HepG2 (cell line): ENCODE data around the gene CIB2. TPM values are rescaled to one million over a fixed set of nuclear protein-coding genes. Genes with fewer than 3 reads are reported as not detected.

Experiments used
- HMGA1 ChIP-seq: sonication (generic); formaldehyde crosslinking; conservative IDR thresholded peaks from 2 replicates; pipeline ENCODE4 v1.4.0; 2020; ENCODE audit warnings: missing genetic modification reagents
- IKZF4 ChIP-seq: sonication (generic); formaldehyde crosslinking; IDR thresholded peaks from 2 replicates; pipeline ENCODE4 v1.5.1; 2020; ENCODE audit warnings: borderline replicate concordance, mild to moderate bottlenecking, low read depth, missing genetic modification reagents; ENCODE audit errors: not compliant biosample characterization
- KLF9 ChIP-seq: IDR thresholded peaks from 2 replicates; pipeline ENCODE4 v1.6.1; 2016; ENCODE audit warnings: low read depth
- LCORL ChIP-seq, 2 experiments: fragments of 450-650 bp in 1 of 2; sonication (generic) in 1 of 2; formaldehyde crosslinking in 1 of 2; IDR thresholded peaks; 2 replicates each; pipeline versions ENCODE4 v1.5.0 to v1.6.1; 2017 to 2020; ENCODE audit warnings: antibody characterized with exemption in 1 of 2, missing genetic modification reagents in 1 of 2
- MXI1 ChIP-seq: IDR thresholded peaks from 3 replicates; pipeline ENCODE4 v1.6.1; 2012; ENCODE audit warnings: low read depth, low read length, inconsistent platforms, borderline replicate concordance
- SALL1 ChIP-seq: sonication (generic); formaldehyde crosslinking; IDR thresholded peaks from 2 replicates; pipeline ENCODE4 v1.8.0; 2022; ENCODE audit warnings: mild to moderate bottlenecking, missing genetic modification reagents
- SNAPC2 ChIP-seq: sonication (generic); formaldehyde crosslinking; IDR thresholded peaks from 2 replicates; pipeline ENCODE4 v1.8.1; 2022; ENCODE audit warnings: mild to moderate bottlenecking, missing genetic modification reagents
- STAG1 ChIP-seq: sonication (generic); formaldehyde crosslinking; IDR thresholded peaks from 2 replicates; pipeline ENCODE4 v1.4.0; 2020; ENCODE audit warnings: missing genetic modification reagents
- TAF1 ChIP-seq: sonication (generic); formaldehyde crosslinking; IDR thresholded peaks from 2 replicates; pipeline ENCODE4 v1.4.0; 2020; ENCODE audit warnings: missing genetic modification reagents
- TRIM24 ChIP-seq: sonication (generic); formaldehyde crosslinking; IDR thresholded peaks from 2 replicates; pipeline ENCODE4 v1.8.0; 2022; ENCODE audit warnings: mild to moderate bottlenecking, missing genetic modification reagents
- ZMYM3 ChIP-seq: sonication (generic); formaldehyde crosslinking; IDR thresholded peaks from 2 replicates; pipeline ENCODE4 v1.5.1; 2020; ENCODE audit warnings: mild to moderate bottlenecking, missing genetic modification reagents
- ZNF3 ChIP-seq: IDR thresholded peaks from 2 replicates; pipeline ENCODE4 v1.7.0; 2017; ENCODE audit warnings: inconsistent platforms
- ZNF446 ChIP-seq: sonication (generic); formaldehyde crosslinking; IDR thresholded peaks from 2 replicates; pipeline ENCODE4 v1.5.0; 2020; ENCODE audit warnings: mild to moderate bottlenecking, missing genetic modification reagents
- ZNF570 ChIP-seq: sonication (generic); formaldehyde crosslinking; IDR thresholded peaks from 2 replicates; pipeline ENCODE4 v1.4.0; 2020; ENCODE audit warnings: mild to moderate bottlenecking, missing genetic modification reagents, borderline replicate concordance
- ZNF644 ChIP-seq: IDR thresholded peaks from 2 replicates; pipeline ENCODE4 v1.6.1; 2016; ENCODE audit warnings: low read depth
- ZNF737 ChIP-seq: sonication (generic); formaldehyde crosslinking; IDR thresholded peaks from 2 replicates; pipeline ENCODE4 v1.5.0; 2020; ENCODE audit warnings: missing genetic modification reagents, mild to moderate bottlenecking, borderline replicate concordance
- polyA plus RNA-seq, 8 experiments: library from polyadenylated mRNA; depleted of rRNA in 3 of 8; stranded (reverse) in 7 of 8; unstranded in 1 of 8; fragments of >200 nt; fragmentation: Illumina TruSeq in 4 of 8; extraction: Trizol in 4 of 8; gene quantifications; 2 replicates each; pipeline versions ENCODE4 v1.2.1 to v1.2.3, GENCODE V29; 2011 to 2016; ENCODE audit warnings: low read depth in 4 of 8, missing spikeins in 1 of 8, mixed read lengths in 1 of 8; ENCODE audit not compliant: insufficient read depth in 1 of 8
- total RNA-seq, 5 experiments: library from RNA; depleted of rRNA; stranded (reverse); fragments of >200 nt; fragmentation: Illumina TruSeq; extraction: Trizol; gene quantifications; 2 replicates each; pipeline ENCODE4 v1.2.3, GENCODE V29; 2016; ENCODE audit warnings: low read depth in 1 of 5
- TF ChIP-seq, protein P1 (sequence below): sonication (generic); formaldehyde crosslinking; IDR thresholded peaks from 2 replicates; pipeline ENCODE4 v1.4.0; 2020; ENCODE audit warnings: mild to moderate bottlenecking, missing genetic modification reagents, borderline replicate concordance
- TF ChIP-seq, protein P2 (sequence below): IDR thresholded peaks from 2 replicates; pipeline ENCODE4 v1.6.1; 2016; ENCODE audit warnings: low read depth, borderline replicate concordance
- TF ChIP-seq, protein P3 (sequence below): sonication (generic); formaldehyde crosslinking; IDR thresholded peaks from 2 replicates; pipeline ENCODE4 v1.4.0; 2020; ENCODE audit warnings: missing genetic modification reagents
- TF ChIP-seq, protein P4 (sequence below): sonication (generic); formaldehyde crosslinking; IDR thresholded peaks from 2 replicates; pipeline ENCODE4 v1.4.0; 2020; ENCODE audit warnings: missing genetic modification reagents, mild to moderate bottlenecking, borderline replicate concordance
- TF ChIP-seq, protein P5 (sequence below): fragments of 450-650 bp; IDR thresholded peaks from 2 replicates; pipeline ENCODE4 v1.6.1; 2017

CIB2 gene
- total and polyA plus RNA-seq, 2 of the 13 experiments (the other 11 are each of a cell fraction or from before 2014, with no cell fraction given) = 1.4 to 1.5 TPM

DNA sequence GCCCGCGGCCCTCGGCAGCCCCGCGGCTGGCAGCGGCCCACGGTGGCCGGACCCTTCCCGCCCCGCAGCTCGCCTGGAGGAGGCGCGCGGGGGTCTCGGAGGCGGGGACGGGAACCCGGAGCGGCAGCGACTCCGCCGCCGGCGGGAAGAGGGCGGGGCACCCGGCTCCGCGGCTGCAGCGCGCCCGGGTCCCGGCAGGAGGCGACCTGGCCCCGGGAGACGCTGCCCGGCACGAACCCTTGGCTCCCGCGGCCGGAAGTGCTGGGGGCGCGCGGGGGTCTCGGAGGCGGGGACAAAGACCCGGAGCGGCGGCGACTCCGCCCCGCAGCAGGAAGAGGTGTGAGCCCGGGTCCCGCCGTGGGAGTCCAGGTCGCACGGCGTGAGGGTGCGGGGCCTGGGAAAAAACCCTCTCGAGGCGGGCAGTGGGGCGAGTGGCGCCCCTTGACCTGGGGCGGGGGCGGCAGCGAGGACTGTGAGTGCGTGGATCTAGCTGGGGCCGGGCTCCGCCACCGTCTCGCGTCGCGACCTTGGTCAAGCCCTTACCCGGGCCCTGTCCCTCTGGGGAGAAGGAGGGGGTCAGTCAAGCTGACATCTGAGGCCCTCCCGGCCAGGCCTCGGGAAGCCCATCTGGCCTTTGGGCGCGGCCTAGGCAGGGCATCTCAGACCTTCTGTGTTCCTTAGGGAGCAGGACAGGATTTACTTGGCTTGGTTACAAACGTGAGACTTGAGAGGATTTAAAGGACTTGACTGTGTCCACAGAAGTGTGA, at the start of gene CIB2 (continued):
- TF ChIP-seq, protein P1, sequence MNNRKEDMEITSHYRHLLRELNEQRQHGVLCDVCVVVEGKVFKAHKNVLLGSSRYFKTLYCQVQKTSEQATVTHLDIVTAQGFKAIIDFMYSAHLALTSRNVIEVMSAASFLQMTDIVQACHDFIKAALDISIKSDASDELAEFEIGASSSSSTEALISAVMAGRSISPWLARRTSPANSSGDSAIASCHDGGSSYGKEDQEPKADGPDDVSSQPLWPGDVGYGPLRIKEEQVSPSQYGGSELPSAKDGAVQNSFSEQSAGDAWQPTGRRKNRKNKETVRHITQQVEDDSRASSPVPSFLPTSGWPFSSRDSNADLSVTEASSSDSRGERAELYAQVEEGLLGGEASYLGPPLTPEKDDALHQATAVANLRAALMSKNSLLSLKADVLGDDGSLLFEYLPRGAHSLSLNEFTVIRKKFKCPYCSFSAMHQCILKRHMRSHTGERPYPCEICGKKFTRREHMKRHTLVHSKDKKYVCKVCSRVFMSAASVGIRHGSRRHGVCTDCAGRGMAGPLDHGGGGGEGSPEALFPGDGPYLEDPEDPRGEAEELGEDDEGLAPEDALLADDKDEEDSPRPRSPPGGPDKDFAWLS (CRISPR knock-in tag) = no peak
- no peak for TF ChIP-seq ZNF3 (CRISPR knock-in tag)
- TF ChIP-seq ZMYM3 (CRISPR knock-in tag) = 0 out of 2 replicates have a peak, but pooled peaks have one; percentile 34
- TF ChIP-seq KLF9 (CRISPR knock-in tag) = no peak
- TF ChIP-seq ZNF644 (CRISPR knock-in tag) = no peak
- peak; percentile 64 for TF ChIP-seq STAG1
- peak; percentile 60 for TF ChIP-seq SALL1 (CRISPR knock-in tag)
- no peak for TF ChIP-seq ZNF570 (CRISPR knock-in tag)
- peak; percentile 20; the same call in 1 of the 2 replicates for TF ChIP-seq SNAPC2 (CRISPR knock-in tag)
- TF ChIP-seq IKZF4 (CRISPR knock-in tag) = peak; percentile 54
- peak; percentile 44; the same call in 1 of the 2 replicates for TF ChIP-seq TAF1 (CRISPR knock-in tag)
- no peak for TF ChIP-seq LCORL (IDR thresholded peaks at IDR 0.05)
- TF ChIP-seq LCORL (CRISPR knock-in tag; IDR thresholded peaks at IDR 0.05) = 0 out of 2 replicates have a peak, but pooled peaks have one; percentile 22
- TF ChIP-seq, protein P2, sequence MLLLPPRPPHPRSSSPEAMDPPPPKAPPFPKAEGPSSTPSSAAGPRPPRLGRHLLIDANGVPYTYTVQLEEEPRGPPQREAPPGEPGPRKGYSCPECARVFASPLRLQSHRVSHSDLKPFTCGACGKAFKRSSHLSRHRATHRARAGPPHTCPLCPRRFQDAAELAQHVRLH = peak; percentile 70
- no peak for TF ChIP-seq ZNF737
- no peak for TF ChIP-seq HMGA1
- peak; percentile 52; the same call in 1 of the 2 replicates for TF ChIP-seq ZNF446
- TF ChIP-seq, protein P3, sequence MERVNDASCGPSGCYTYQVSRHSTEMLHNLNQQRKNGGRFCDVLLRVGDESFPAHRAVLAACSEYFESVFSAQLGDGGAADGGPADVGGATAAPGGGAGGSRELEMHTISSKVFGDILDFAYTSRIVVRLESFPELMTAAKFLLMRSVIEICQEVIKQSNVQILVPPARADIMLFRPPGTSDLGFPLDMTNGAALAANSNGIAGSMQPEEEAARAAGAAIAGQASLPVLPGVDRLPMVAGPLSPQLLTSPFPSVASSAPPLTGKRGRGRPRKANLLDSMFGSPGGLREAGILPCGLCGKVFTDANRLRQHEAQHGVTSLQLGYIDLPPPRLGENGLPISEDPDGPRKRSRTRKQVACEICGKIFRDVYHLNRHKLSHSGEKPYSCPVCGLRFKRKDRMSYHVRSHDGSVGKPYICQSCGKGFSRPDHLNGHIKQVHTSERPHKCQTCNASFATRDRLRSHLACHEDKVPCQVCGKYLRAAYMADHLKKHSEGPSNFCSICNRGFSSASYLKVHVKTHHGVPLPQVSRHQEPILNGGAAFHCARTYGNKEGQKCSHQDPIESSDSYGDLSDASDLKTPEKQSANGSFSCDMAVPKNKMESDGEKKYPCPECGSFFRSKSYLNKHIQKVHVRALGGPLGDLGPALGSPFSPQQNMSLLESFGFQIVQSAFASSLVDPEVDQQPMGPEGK (CRISPR knock-in tag) = peak; percentile 90
- no peak for TF ChIP-seq TRIM24 (CRISPR knock-in tag)
- TF ChIP-seq, protein P4, sequence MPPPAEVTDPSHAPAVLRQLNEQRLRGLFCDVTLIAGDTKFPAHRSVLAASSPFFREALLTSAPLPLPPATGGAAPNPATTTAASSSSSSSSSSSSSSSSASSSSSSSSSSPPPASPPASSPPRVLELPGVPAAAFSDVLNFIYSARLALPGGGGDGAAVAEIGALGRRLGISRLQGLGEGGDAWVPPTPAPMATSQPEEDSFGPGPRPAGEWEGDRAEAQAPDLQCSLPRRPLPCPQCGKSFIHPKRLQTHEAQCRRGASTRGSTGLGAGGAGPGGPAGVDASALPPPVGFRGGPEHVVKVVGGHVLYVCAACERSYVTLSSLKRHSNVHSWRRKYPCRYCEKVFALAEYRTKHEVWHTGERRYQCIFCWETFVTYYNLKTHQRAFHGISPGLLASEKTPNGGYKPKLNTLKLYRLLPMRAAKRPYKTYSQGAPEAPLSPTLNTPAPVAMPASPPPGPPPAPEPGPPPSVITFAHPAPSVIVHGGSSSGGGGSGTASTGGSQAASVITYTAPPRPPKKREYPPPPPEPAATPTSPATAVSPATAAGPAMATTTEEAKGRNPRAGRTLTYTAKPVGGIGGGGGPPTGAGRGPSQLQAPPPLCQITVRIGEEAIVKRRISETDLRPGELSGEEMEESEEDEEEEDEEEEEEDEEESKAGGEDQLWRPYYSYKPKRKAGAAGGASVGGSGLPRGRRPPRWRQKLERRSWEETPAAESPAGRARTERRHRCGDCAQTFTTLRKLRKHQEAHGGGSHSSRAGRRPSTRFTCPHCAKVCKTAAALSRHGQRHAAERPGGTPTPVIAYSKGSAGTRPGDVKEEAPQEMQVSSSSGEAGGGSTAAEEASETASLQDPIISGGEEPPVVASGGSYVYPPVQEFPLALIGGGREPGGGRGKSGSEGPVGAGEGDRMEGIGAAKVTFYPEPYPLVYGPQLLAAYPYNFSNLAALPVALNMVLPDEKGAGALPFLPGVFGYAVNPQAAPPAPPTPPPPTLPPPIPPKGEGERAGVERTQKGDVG (CRISPR knock-in tag) = no peak
- TF ChIP-seq, protein P5, sequence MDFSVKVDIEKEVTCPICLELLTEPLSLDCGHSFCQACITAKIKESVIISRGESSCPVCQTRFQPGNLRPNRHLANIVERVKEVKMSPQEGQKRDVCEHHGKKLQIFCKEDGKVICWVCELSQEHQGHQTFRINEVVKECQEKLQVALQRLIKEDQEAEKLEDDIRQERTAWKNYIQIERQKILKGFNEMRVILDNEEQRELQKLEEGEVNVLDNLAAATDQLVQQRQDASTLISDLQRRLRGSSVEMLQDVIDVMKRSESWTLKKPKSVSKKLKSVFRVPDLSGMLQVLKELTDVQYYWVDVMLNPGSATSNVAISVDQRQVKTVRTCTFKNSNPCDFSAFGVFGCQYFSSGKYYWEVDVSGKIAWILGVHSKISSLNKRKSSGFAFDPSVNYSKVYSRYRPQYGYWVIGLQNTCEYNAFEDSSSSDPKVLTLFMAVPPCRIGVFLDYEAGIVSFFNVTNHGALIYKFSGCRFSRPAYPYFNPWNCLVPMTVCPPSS = no peak
- TF ChIP-seq MXI1 = no peak; the same call in 2 of the 3 replicates
